Sigmoid colon (tissue), 3 donors: ENCODE results near the gene PAK4.

Experiments used
- CTCF ChIP-seq, 4 experiments: fragments of 450-650 bp in 3 of 4; fragments of 200-600 bp in 1 of 4; IDR thresholded peaks; one replicate each; pipeline ENCODE4 v1.5.1; 2016 to 2019; ENCODE audit warnings: antibody characterized with exemption in 4 of 4, mild to moderate bottlenecking in 3 of 4, moderate library complexity in 2 of 4
- POLR2A ChIP-seq, 2 donors: fragments of 450-650 bp; IDR thresholded peaks; one replicate each; pipeline ENCODE4 v1.6.1; 2016; ENCODE audit warnings: antibody characterized with exemption in 2 of 2, mild to moderate bottlenecking in 2 of 2, moderate library complexity in 2 of 2

- TF ChIP-seq POLR2A (IDR thresholded peaks at IDR 0.05) (no peak), CTCF (IDR thresholded peaks at IDR 0.05) (no peak)
Observed at GRCh38 chr19:39160523-39160861, 34.9 kb downstream of the PAK4 start.
